H1 (cell line): ENCODE results near the gene DNAJB6. TPM values are rescaled to one million over a fixed set of nuclear protein-coding genes. Genes with fewer than 3 reads are reported as not detected.

ENCODE experiments used
- CTCF ChIA-PET: fragments of 300-600 bp; sonication (Branson Sonifier 250); formaldehyde crosslinking; loops from one replicate; lab custom pipeline; 2021; ENCODE audit not compliant: partially characterized antibody; lab: Charles Lee
- POLR2A ChIA-PET: fragments of 300-600 bp; sonication (Branson Sonifier 250); formaldehyde crosslinking; loops from one replicate; lab custom pipeline; 2021; ENCODE audit warnings: inconsistent platforms; ENCODE audit not compliant: partially characterized antibody; lab: Charles Lee
- DNase-seq, 2 experiments: peaks; one replicate each; pipeline versions ENCODE4 v3.0.0 to v3.0.0-alpha.2; 2010 to 2022; ENCODE audit warnings: low spot score in 2 of 2, low read depth in 1 of 2, mixed read lengths in 1 of 2
- FAIRE-seq: peaks from 2 replicates; lab custom pipeline; 2011; peaks lifted over from hg19 to GRCh38; lab: Jason Lieb, UNC
- H2AFZ ChIP-seq: 2 replicates; pipeline ENCODE4 v1.8.1; 2012; ENCODE audit warnings: low read length, inconsistent platforms
- H2AK5ac ChIP-seq: 2 replicates; pipeline ENCODE4 v1.6.1; 2013; ENCODE audit warnings: low read depth, low read length
- H2BK120ac ChIP-seq: replicated peaks from 2 replicates; pipeline ENCODE3; 2013; ENCODE audit warnings: low read depth, low read length, inconsistent platforms
- H2BK12ac ChIP-seq: 2 replicates; pipeline ENCODE4 v1.6.1; 2013; ENCODE audit warnings: low read depth, low read length
- H2BK15ac ChIP-seq: 2 replicates; pipeline ENCODE4 v1.6.1; 2013; ENCODE audit warnings: low read length
- H2BK20ac ChIP-seq: 2 replicates; pipeline ENCODE4 v1.6.1; 2013; ENCODE audit warnings: low read length
- H2BK5ac ChIP-seq: 2 replicates; pipeline ENCODE4 v1.6.1; 2013; ENCODE audit warnings: low read depth, low read length
- H3K14ac ChIP-seq: 2 replicates; pipeline ENCODE4 v1.6.1; 2013; ENCODE audit warnings: inconsistent platforms; ENCODE audit not compliant: insufficient read length
- H3K18ac ChIP-seq: 2 replicates; pipeline ENCODE4 v1.6.1; 2013; ENCODE audit warnings: low read length; ENCODE audit errors: extremely low read depth
- H3K23ac ChIP-seq: 2 replicates; pipeline ENCODE4 v1.6.1; 2013; ENCODE audit warnings: inconsistent platforms; ENCODE audit not compliant: insufficient read length
- H3K23me2 ChIP-seq: 2 replicates; pipeline ENCODE4 v1.6.1; 2013; ENCODE audit warnings: low read depth, low read length
- H3K27ac ChIP-seq: 2 replicates; pipeline ENCODE4 v1.6.1; 2011; ENCODE audit warnings: low read depth, low read length, inconsistent platforms
- H3K27me3 ChIP-seq, 4 experiments: replicated peaks in 1 of 4; 1 replicate in 1 of 4; 2 replicates in 3 of 4; pipeline versions ENCODE4 v1.6.1 to v1.8.1; 2011 to 2013; ENCODE audit warnings: low read length in 3 of 4, mild to moderate bottlenecking in 3 of 4, inconsistent platforms in 2 of 4, mixed read lengths in 2 of 4, moderate library complexity in 1 of 4; ENCODE audit not compliant: control insufficient read depth in 3 of 4, insufficient read depth in 3 of 4; ENCODE audit errors: extremely low read depth in 1 of 4
- H3K36me3 ChIP-seq, 4 experiments: 2 replicates each; pipeline versions ENCODE4 v1.6.1 to v1.8.1; 2011 to 2013; ENCODE audit warnings: mild to moderate bottlenecking in 4 of 4, low read length in 3 of 4, moderate library complexity in 2 of 4, control low read depth in 1 of 4, inconsistent platforms in 1 of 4; ENCODE audit not compliant: insufficient read depth in 4 of 4, control insufficient read depth in 2 of 4
- H3K4ac ChIP-seq: replicated peaks from 2 replicates; pipeline ENCODE3; 2013; ENCODE audit warnings: low read length, low read depth, mixed read lengths, inconsistent platforms; ENCODE audit not compliant: insufficient read length
- H3K4me1 ChIP-seq, 4 experiments: replicated peaks in 1 of 4; 1 replicate in 1 of 4; 2 replicates in 3 of 4; pipeline versions ENCODE4 v1.6.1 to v1.8.1; 2011 to 2013; ENCODE audit warnings: low read length in 3 of 4, inconsistent platforms in 2 of 4, mixed read lengths in 1 of 4; ENCODE audit not compliant: insufficient read depth in 4 of 4, control insufficient read depth in 3 of 4
- H3K4me2 ChIP-seq, 2 experiments: 2 replicates each; pipeline versions ENCODE4 v1.6.1 to v1.8.1; 2011 to 2013; ENCODE audit warnings: low read depth in 2 of 2, low read length in 2 of 2, control low read depth in 1 of 2, inconsistent platforms in 1 of 2, mild to moderate bottlenecking in 1 of 2; ENCODE audit not compliant: insufficient read depth in 1 of 2
- H3K4me3 ChIP-seq, 4 experiments: fragments of 200-600, 300-600 bp in 1 of 4; sonication (generic), shearing (Covaris generic), sonication (Bioruptor Twin) in 1 of 4; 2 replicates each; pipeline versions ENCODE4 v1.5.1 to v1.8.1; 2011 to 2016; ENCODE audit warnings: low read length in 4 of 4, low read depth in 3 of 4, control low read depth in 2 of 4, inconsistent platforms in 2 of 4, mild to moderate bottlenecking in 2 of 4, mixed read lengths in 1 of 4, moderate library complexity in 1 of 4; ENCODE audit not compliant: insufficient read depth in 2 of 4; ENCODE audit errors: extremely low read depth in 1 of 4
- H3K56ac ChIP-seq: replicated peaks from 2 replicates; pipeline ENCODE3; 2013; ENCODE audit warnings: low read depth, mild to moderate bottlenecking, mixed read lengths, low read length, inconsistent platforms; ENCODE audit not compliant: insufficient read length
- H3K79me1 ChIP-seq: 2 replicates; pipeline ENCODE4 v1.6.1; 2013; ENCODE audit warnings: low read depth, low read length, control low read depth
- H3K79me2 ChIP-seq, 2 experiments: 2 replicates each; pipeline versions ENCODE4 v1.6.1 to v1.8.1; 2012 to 2013; ENCODE audit warnings: low read length in 2 of 2, mild to moderate bottlenecking in 2 of 2, inconsistent platforms in 1 of 2; ENCODE audit not compliant: insufficient read depth in 2 of 2, control insufficient read depth in 1 of 2
- H3K9ac ChIP-seq, 4 experiments: replicated peaks in 1 of 4; 1 replicate in 1 of 4; 2 replicates in 3 of 4; pipeline versions ENCODE4 v1.6.1 to v1.8.1; 2011 to 2013; ENCODE audit warnings: low read depth in 3 of 4, low read length in 3 of 4, control low read depth in 2 of 4, mild to moderate bottlenecking in 2 of 4, moderate library complexity in 2 of 4, inconsistent platforms in 1 of 4; ENCODE audit errors: extremely low read depth in 1 of 4
- H3K9me3 ChIP-seq, 2 experiments: 2 replicates each; pipeline versions ENCODE4 v1.6.1 to v1.8.1; 2012 to 2013; ENCODE audit warnings: mild to moderate bottlenecking in 2 of 2, moderate library complexity in 2 of 2, control low read depth in 1 of 2, inconsistent platforms in 1 of 2, low read depth in 1 of 2, low read length in 1 of 2, mixed read lengths in 1 of 2; ENCODE audit not compliant: insufficient read depth in 2 of 2
- H4K20me1 ChIP-seq, 2 experiments: replicated peaks in 1 of 2; 2 replicates each; pipeline versions ENCODE3 to v1.8.1; 2011 to 2013; ENCODE audit warnings: inconsistent platforms in 2 of 2, low read length in 2 of 2, mild to moderate bottlenecking in 1 of 2; ENCODE audit not compliant: insufficient read depth in 2 of 2, control insufficient read depth in 1 of 2
- H4K5ac ChIP-seq: 2 replicates; pipeline ENCODE4 v1.6.1; 2013; ENCODE audit warnings: low read length, low read depth, mixed read lengths, inconsistent platforms; ENCODE audit not compliant: insufficient read length
- H4K8ac ChIP-seq: 2 replicates; pipeline ENCODE4 v1.8.0; 2013; ENCODE audit warnings: mild to moderate bottlenecking, moderate library complexity, low read length, inconsistent platforms; ENCODE audit not compliant: insufficient read depth; ENCODE audit errors: extremely low read depth
- H4K91ac ChIP-seq: replicated peaks from 2 replicates; pipeline ENCODE3; 2013; ENCODE audit warnings: low read length, mixed read lengths, inconsistent platforms; ENCODE audit not compliant: insufficient read length
- BCL11A ChIP-seq, 2 experiments: IDR thresholded peaks; one replicate each; pipeline ENCODE4 v1.6.1; 2011; ENCODE audit warnings: low read depth in 2 of 2, low read length in 2 of 2, mild to moderate bottlenecking in 2 of 2
- GABPA ChIP-seq: IDR thresholded peaks from 2 replicates; pipeline ENCODE4 v1.6.1; 2011; ENCODE audit warnings: mild to moderate bottlenecking, low read length, moderate library complexity, borderline replicate concordance; ENCODE audit not compliant: insufficient read depth
- KDM5A ChIP-seq: fragments of 200-600 bp; IDR thresholded peaks from 2 replicates; pipeline ENCODE4 v1.7.1; 2012; ENCODE audit warnings: mild to moderate bottlenecking, low read length, inconsistent platforms, mixed read lengths
- MAFK ChIP-seq: IDR thresholded peaks from 2 replicates; pipeline ENCODE4 v1.6.1; 2012; ENCODE audit warnings: low read depth, mild to moderate bottlenecking, improper control_type of control experiment, low read length
- PHF8 ChIP-seq: fragments of 200-600 bp; sonication (generic); conservative IDR thresholded peaks from 2 replicates; pipeline ENCODE4 v1.7.1; 2012; ENCODE audit warnings: low read depth, mild to moderate bottlenecking, inconsistent platforms, low read length, moderate library complexity
- SAP30 ChIP-seq: fragments of 300-600 bp; sonication (generic); IDR thresholded peaks from 2 replicates; pipeline ENCODE4 v1.7.1; 2012; ENCODE audit warnings: low read length, moderate library complexity, mild to moderate bottlenecking, inconsistent platforms; ENCODE audit not compliant: insufficient read depth, insufficient replicate concordance
- SP4 ChIP-seq: IDR thresholded peaks from 2 replicates; pipeline ENCODE4 v1.6.1; 2012; ENCODE audit warnings: low read length, inconsistent platforms
- SRF ChIP-seq: IDR thresholded peaks from 2 replicates; pipeline ENCODE4 v1.6.1; 2011; ENCODE audit warnings: mild to moderate bottlenecking, low read depth, low read length, moderate library complexity
- TCF12 ChIP-seq: IDR thresholded peaks from 2 replicates; pipeline ENCODE4 v1.6.1; 2011; ENCODE audit warnings: low read depth, mild to moderate bottlenecking, low read length
- YY1 ChIP-seq: IDR thresholded peaks from 2 replicates; pipeline ENCODE4 v1.6.1; 2011; ENCODE audit warnings: low read depth, mild to moderate bottlenecking, low read length
- ZNF274 ChIP-seq: IDR thresholded peaks from 2 replicates; pipeline ENCODE4 v1.7.0; 2012; ENCODE audit warnings: low read length, borderline replicate concordance; ENCODE audit errors: extremely low read depth
- WGBS, 2 experiments: shearing (Covaris generic) in 1 of 2; methylation state at CpG; one replicate each; pipeline versions ENCODE4 v1.1.6 to v1.1.7; 2013 to 2015; ENCODE audit warnings: low lambda C conversion rate in 2 of 2, mixed read lengths in 2 of 2, inconsistent platforms in 1 of 2, low coverage in 1 of 2, missing lambda C conversion rate in 1 of 2; ENCODE audit not compliant: insufficient replicate concordance in 2 of 2, insufficient coverage in 1 of 2, insufficient read length in 1 of 2; ENCODE audit errors: extremely low coverage in 1 of 2, missing lambda C conversion rate in 1 of 2; 5-methylcytosine and 5-hydroxymethylcytosine counted together
- polyA plus RNA-seq, 7 experiments: library from polyadenylated mRNA; depleted of rRNA in 3 of 7; stranded (reverse) in 5 of 7; unstranded in 2 of 7; fragments of >200 nt in 5 of 7; fragments of 200-250 nt in 2 of 7; gene quantifications; 1 replicate in 5 of 7; 2 replicates in 1 of 7; 4 replicates in 1 of 7; pipeline versions ENCODE4 v1.2.1 to v1.2.3, GENCODE V29; 2011 to 2013; ENCODE audit warnings: missing spikeins in 2 of 7, mixed read lengths in 2 of 7
- total RNA-seq: library from RNA; stranded (reverse); fragmentation: NEBNext Ultra II Directional; extraction: Animal tissue kit (Norgen Biotek cat#: 25700); gene quantifications from 2 replicates; pipeline ENCODE4 v1.2.1, GENCODE V29; 2021
- TF ChIP-seq, protein P1 (sequence below), 3 experiments: IDR thresholded peaks; 1 replicate in 2 of 3; 2 replicates in 1 of 3; pipeline versions ENCODE4 v1.5.1 to v1.6.1; 2011; ENCODE audit warnings: low read length in 3 of 3, mild to moderate bottlenecking in 3 of 3, inconsistent platforms in 2 of 3, low read depth in 1 of 3, moderate library complexity in 1 of 3; ENCODE audit not compliant: insufficient read depth in 1 of 3; ENCODE audit errors: control extremely low read depth in 1 of 3

DNAJB6 gene
- total and polyA plus RNA-seq, 2 of the 8 experiments (the other 6 are each of a cell fraction or from before 2014, with no cell fraction given), result 166 to 295 TPM

DNA sequence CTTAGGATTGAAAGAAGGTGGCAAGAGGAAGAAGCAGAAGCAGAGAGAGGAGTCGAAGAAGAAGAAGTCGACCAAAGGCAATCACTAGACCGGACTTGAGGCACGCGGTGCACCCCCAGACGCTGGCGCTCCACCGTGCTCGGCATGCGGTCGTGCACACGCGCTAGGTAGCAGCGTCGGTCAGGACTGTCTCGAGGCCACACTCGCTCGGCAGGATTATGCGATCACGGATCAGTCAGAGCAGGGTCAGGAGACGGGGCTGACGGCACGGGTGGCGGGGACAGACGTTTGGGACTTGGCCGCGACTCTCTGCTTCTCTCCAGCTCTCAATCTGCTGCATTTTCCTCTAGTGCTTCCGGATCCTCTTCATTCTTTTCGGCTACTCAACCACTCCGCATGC, 79.2 kb downstream of the DNAJB6 start:
- H3K79me2 ChIP-seq, result peaks cover 0 to 14% of the 10 kb centered on the region in 2 experiments; a peak in 1 of 4 replicates
- no peak for FAIRE-seq
- no peak overlapping the region for H3K4ac ChIP-seq
- H3K23ac ChIP-seq, result no peak overlapping the region
- no peak overlapping the region for H2BK120ac ChIP-seq
- H3K4me1 ChIP-seq, result peaks cover 5 to 12% (median 8%) of the 10 kb centered on the region in 4 experiments
- H2BK15ac ChIP-seq, result no peak overlapping the region
- no peaks in the 10 kb centered on the region for H3K23me2 ChIP-seq
- no peak overlapping the region for H2BK5ac ChIP-seq
- H3K9ac ChIP-seq, result peak overlapping the region in 1 of 4 experiments; percentile 10; a peak in 2 of 7 replicates
- H2AFZ ChIP-seq, result no peak overlapping the region
- CTCF ChIA-PET, result interaction anchor here (0.9 to 1.4 kb wide), 2 partner anchors 8 to 10 kb away, joined by 3 read pairs; no protein-coding TSS in a partner anchor
- peaks cover 2 to 7% of the 10 kb centered on the region in 2 experiments for H4K20me1 ChIP-seq
- POLR2A ChIA-PET, result no interaction called here
- H4K91ac ChIP-seq, result no peak overlapping the region
- H2BK20ac ChIP-seq, result no peak overlapping the region
- H2AK5ac ChIP-seq, result no peak overlapping the region
- H3K27ac ChIP-seq, result no peak overlapping the region
- H3K27me3 ChIP-seq, result no peaks in the 10 kb centered on the region
- no peak overlapping the region for H3K4me3 ChIP-seq
- no peaks in the 10 kb centered on the region; a peak in 1 of 4 replicates for H3K9me3 ChIP-seq
- H3K56ac ChIP-seq, result no peak overlapping the region
- H3K79me1 ChIP-seq, result peaks cover 14% of the 10 kb centered on the region
- DNase-seq, result no peak
- H4K8ac ChIP-seq, result no peak overlapping the region; the same call in 1 of the 2 replicates
- H4K5ac ChIP-seq, result no peak overlapping the region
- H3K4me2 ChIP-seq, result no peak overlapping the region
- no peak overlapping the region for H3K14ac ChIP-seq
- H3K18ac ChIP-seq, result no peak overlapping the region
- 93% methylated on average over 30 of the region's 30 CpGs; no CpG with 5 or more reads in 1 of the 2 experiments for WGBS, 2 experiments
- H2BK12ac ChIP-seq, result no peak overlapping the region
- peaks cover 8 to 45% (median 27%) of the 10 kb centered on the region in 4 experiments for H3K36me3 ChIP-seq
- TF ChIP-seq BCL11A (IDR thresholded peaks at IDR 0.05; ENCODE audit: low read depth in 2 of 2, low read length in 2 of 2), result no peak
- TF ChIP-seq KDM5A, result no peak
- TF ChIP-seq MAFK, result no peak
- no peak for TF ChIP-seq SP4
- TF ChIP-seq, protein P1, sequence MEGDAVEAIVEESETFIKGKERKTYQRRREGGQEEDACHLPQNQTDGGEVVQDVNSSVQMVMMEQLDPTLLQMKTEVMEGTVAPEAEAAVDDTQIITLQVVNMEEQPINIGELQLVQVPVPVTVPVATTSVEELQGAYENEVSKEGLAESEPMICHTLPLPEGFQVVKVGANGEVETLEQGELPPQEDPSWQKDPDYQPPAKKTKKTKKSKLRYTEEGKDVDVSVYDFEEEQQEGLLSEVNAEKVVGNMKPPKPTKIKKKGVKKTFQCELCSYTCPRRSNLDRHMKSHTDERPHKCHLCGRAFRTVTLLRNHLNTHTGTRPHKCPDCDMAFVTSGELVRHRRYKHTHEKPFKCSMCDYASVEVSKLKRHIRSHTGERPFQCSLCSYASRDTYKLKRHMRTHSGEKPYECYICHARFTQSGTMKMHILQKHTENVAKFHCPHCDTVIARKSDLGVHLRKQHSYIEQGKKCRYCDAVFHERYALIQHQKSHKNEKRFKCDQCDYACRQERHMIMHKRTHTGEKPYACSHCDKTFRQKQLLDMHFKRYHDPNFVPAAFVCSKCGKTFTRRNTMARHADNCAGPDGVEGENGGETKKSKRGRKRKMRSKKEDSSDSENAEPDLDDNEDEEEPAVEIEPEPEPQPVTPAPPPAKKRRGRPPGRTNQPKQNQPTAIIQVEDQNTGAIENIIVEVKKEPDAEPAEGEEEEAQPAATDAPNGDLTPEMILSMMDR (IDR thresholded peaks at IDR 0.05; ENCODE audit: control extremely low read depth in 1 of 3, insufficient read depth in 1 of 3, low read depth in 1 of 3, low read length in 3 of 3), result no peak
- TF ChIP-seq PHF8, result no peak
- TF ChIP-seq SAP30, result no peak
- TF ChIP-seq YY1, result no peak
- no peak for TF ChIP-seq ZNF274
- TF ChIP-seq TCF12, result no peak
- no peak for TF ChIP-seq GABPA
- no peak for TF ChIP-seq SRF
